ENCODE measurements around the gene OR6C74.

OR6C74 gene

DNA sequence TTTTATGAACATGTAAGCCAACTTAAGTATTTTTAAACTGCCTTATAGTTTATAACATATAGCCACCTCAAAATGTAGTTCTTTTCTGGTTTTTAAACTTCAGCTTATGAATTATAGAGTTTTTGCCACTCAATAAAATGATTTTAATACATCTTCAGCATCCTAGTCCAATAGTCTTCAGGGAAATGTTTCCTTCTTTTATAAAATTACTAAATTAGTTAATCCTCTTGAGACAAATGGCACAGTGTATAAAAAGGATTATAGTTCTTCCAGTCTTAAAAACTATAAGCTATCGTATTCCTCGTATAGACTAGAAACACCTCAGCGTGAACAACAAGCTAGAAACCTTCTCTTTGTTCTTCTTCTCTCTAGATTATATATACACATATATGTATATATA is at the start of gene OR6C74:
Gene OR6C74 (plus strand): TSS at position 301 of the 400 bp plus-strand sequence. CDS start 2,679 bp downstream, outside the sequence.
- DNase-seq (ENCODE audit: low spot score), result no peak

DNA sequence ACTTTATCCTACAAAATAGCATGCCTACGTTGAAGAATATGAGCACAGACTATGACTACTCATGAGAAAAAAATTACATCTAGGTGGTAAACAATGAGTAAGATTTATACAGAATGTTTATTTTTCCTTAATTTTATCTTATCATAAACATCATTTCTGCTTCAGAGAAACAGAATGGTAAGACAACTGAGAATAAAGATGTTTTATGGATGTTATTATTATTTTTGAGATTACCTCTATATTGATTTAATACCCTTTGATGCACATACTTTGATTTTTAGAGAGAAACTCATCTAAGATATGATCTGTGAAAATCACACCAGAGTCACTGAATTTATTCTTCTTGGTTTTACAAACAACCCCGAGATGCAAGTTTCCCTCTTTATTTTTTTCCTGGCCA is 23.7 kb upstream of the OR6C74 start, which contains the start of gene OR10A7:
Gene OR10A7 (plus strand): TSS at position 301 of the 400 bp plus-strand sequence. CDS start 0 bp downstream, at position 301.
- DNase-seq (ENCODE audit: low spot score), result no peak

DNA sequence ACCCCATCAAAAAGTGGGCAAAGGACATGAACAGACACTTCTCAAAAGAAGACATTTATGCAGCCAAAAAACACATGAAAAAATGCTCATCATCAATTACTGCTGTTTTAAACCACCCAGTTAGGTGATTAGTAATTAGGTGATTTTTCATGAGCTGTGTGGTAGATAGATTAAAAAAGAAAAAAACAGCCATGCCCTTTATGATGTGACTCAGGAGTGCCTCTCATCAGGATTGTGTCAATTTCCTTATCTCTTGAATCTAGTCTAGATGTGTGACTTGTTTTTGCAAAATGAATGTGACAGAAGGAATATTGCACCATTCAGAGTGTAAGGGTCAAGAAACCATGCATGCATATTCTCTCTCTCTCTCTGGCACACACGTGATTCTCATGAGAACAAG is 17.9 kb upstream of the OR6C74 start:
- no peak for DNase-seq (ENCODE audit: low spot score)

DNA sequence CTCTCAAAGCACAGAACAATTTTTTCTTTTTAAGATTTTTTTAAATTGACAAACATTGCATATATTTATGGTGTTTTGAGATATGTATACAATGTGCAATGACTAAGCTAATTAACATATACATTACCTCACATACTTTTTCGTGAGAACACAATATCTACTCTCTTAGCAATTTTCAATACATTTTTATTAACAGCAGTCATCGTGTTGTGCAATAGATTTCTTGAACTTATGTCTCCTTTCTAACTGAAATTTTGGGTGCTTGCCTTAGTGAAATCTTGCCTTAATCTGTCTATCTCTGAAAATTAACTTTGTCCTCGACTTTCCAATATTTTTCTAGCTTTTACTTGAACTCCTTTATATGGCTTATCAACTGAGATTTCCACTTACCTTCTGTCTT is 16.8 kb upstream of the OR6C74 start:
- no peak for DNase-seq (ENCODE audit: low spot score)

DNA sequence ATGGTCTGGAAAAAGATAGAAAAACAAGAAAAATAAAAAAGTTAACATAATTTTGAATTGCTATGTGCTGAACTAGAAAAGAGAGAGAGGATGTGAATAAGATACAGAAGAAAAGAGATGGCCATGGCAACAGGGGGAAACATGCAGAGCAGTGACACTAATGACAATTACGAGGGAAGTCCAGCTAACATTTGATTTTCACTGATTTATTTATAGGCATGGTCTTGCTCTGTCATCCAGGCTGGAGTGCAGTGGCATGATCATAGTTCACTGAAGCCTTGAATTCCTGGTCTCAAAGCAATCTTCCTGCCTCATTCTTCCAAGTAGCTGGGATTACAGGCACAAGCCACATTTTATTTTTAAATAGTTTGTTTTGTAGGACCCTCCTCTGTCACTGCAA is 1.8 kb downstream of the OR6C74 start:
- no peak for DNase-seq (ENCODE audit: low spot score)

DNA sequence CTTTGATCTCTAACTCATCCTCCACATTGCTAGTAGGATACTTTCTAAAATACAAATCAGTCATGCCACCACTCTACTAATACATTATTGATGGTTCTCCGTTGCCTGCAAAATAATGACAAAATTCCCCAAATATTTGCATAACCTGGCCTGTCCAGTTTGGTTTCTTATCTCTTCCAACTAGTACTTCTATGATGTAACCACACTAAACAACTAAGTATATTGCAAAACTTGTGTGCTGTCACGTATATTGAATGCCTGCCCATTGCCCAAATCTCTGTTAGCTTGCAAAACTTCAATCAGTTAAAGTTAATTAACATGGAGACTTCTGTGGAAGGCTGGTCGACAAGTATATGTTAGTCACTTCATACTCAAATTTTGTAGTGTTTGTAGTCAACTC is 6.5 kb downstream of the OR6C74 start:
- DNase-seq (ENCODE audit: low spot score), result no peak

DNA sequence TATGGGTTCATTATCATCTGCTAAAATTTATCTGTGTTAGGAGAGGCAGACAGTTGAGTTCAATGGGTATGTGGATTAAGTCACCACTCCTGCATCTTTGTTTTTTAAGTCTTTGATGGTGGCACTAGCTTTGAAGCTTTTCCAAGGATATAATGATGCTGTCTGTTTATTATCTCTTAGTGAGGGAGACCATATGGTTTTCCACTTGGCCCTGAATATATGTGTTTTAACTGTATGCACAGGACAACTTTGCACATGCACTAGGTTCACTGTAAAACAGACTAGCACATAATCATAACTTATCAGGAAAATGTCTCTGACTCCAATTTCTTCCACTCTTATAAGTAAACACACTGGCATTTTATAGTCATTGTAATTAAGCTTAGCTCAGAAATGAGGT is 8.9 kb downstream of the OR6C74 start:
- no peak for DNase-seq (ENCODE audit: low spot score)

DNA sequence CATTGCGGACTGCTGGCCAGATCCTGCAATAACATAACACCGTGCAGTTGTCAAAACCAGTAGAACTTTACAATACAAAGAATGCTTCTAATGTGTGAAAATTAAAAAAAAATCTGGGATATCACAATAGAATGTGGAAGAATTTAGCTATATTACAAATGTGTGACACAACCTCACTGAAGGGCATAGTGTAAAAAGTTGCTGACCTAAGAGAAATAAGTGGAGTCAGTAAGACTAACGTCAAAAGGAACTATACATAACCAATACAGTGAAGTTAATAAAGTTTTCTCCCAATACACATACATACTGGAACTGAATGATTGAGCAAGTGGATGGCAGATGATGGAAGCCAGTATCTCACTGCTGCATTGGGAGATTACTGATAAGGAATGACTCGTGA is 12.4 kb downstream of the OR6C74 start:
- no peak for DNase-seq (ENCODE audit: low spot score)

DNA sequence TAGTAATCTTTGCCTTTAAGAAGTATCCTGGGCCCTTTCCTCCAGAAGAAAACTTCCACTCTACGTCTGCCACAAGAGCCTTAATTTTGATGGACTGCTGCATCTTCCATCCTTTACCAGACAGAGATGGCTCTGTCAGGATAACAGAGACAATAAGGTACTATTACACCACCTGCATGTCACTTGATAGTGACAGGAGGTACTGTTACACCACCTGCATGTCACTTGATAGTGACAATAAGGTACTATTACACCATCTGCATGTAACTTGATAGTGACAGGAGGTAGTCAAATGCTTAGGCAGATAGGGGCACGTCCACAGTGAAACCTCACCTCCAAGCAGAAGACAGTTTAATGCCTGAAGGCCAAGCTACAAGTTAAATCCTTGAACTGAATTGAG is 13.9 kb downstream of the OR6C74 start:
- DNase-seq (ENCODE audit: low spot score), result no peak

DNA sequence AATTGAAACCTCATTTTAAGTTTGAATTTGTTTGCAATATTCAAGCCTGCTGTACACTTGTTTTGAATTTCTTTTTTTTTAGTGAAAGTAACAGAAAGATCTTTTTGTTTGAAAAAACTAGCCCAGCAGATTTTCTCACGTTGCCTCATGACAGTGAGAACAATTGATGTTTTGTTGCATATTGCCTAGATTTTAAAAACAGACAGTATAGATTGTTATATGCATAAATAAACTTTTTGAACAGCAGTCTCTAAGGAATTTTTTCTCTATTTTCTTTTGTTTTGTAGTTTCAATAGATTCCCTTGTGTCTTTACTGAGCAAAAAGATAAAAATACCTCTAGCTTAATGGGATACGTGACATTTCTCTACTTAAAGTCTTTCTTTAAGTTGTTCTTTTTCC is 36.6 kb downstream of the OR6C74 start:
- DNase-seq (ENCODE audit: low spot score), result no peak

DNA sequence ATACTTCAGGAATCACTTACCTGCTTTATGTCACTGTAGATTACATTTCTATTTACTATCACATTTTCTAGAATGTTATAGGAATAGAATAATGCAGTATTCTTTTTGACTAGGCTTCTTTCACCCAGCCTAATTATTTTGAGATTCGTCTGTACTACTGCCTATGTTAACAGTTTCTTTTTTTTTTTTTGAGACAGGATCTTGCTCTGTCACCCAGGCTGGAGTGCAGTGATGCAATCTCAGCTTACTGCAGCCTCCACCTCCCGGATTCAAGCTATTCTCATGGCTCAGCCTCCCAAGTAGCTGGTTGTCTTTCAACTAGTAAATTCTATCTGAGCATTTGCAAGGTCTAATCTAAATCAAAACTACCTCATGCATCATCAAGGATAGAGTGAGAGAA is 45.6 kb downstream of the OR6C74 start:
- no peak for DNase-seq (ENCODE audit: low spot score)

Data from LoVo (cell line).